Stimulated activated CD8-positive, alpha-beta memory T cell treated with anti-CD3 and anti-CD28 coated beads, Interleukin-12 subunit alpha, Interleukin-12 subunit beta, amount 100 ng/mL, for 1 hour (primary cell): Measurements from ENCODE around the gene MAP3K14.

Experiments
- DNase-seq: peaks from one replicate; pipeline ENCODE4 v3.0.0-alpha.2; 2020; ENCODE audit warnings: low read depth

The MAP3K14 gene

GRCh38 chr17:45282683-45283644 is 33.9 kb downstream of the MAP3K14 start:
- DNase-seq: no peak

GRCh38 chr17:45279898-45280297 is 36.9 kb downstream of the MAP3K14 start:
- DNase-seq: no peak

GRCh38 chr17:45277992-45278391 is 38.8 kb downstream of the MAP3K14 start:
- DNase-seq: no peak

- peak; percentile 86 for DNase-seq
Measured at GRCh38 chr17:45277216-45277849, 39.5 kb downstream of the MAP3K14 start.

- DNase-seq: no peak
Measured at GRCh38 chr17:45276031-45276430, 40.8 kb downstream of the MAP3K14 start.

- DNase-seq: no peak
Measured at GRCh38 chr17:45274033-45274432, 42.8 kb downstream of the MAP3K14 start.

- DNase-seq: no peak
Measured at GRCh38 chr17:45273551-45273957, 43.3 kb downstream of the MAP3K14 start.

- DNase-seq: no peak
Measured at GRCh38 chr17:45271603-45272002, 45.2 kb downstream of the MAP3K14 start.

GRCh38 chr17:45270828-45271418 is 45.9 kb downstream of the MAP3K14 start:
- peak; percentile 34 for DNase-seq

GRCh38 chr17:45269912-45270311 is 46.9 kb downstream of the MAP3K14 start:
- DNase-seq: no peak

GRCh38 chr17:45267436-45268055 is 49.3 kb downstream of the MAP3K14 start:
- no peak for DNase-seq

- no peak for DNase-seq
Measured at GRCh38 chr17:45266372-45266926, 50.4 kb downstream of the MAP3K14 start.

- no peak for DNase-seq
Measured at GRCh38 chr17:45265821-45266220, 51.0 kb downstream of the MAP3K14 start.

GRCh38 chr17:45264988-45265387 is 51.8 kb downstream of the MAP3K14 start:
- no peak for DNase-seq

- DNase-seq: no peak
Measured at GRCh38 chr17:45264430-45264829, 52.4 kb downstream of the MAP3K14 start.

- DNase-seq: no peak
Measured at GRCh38 chr17:45263477-45263860, 53.4 kb downstream of the MAP3K14 start.

- DNase-seq: no peak
Measured at GRCh38 chr17:45262516-45263476, 54.0 kb downstream of the MAP3K14 start.

- DNase-seq: peak; percentile 46
Measured at GRCh38 chr17:45261577-45262515, 55.0 kb downstream of the MAP3K14 start, which contains the start of gene SPATA32. SPATA32 (minus strand) TSS chr17:45262094; CDS start chr17:45262016, 78 bp downstream.

- no peak for DNase-seq
Measured at GRCh38 chr17:45260204-45260783, 56.5 kb downstream of the MAP3K14 start.
